PC-3 (cell line): Measurements from ENCODE around the gene HECTD2.
"Not testable (repeated sequence)": the region's sequence is repeated elsewhere in the genome, so short reads cannot be mapped to it uniquely, and the experiment has no call there.

Experiments
- CTCF ChIP-seq: fragments of 300-600 bp; sonication (generic); conservative IDR thresholded peaks from 2 replicates; pipeline ENCODE4 v1.5.1; 2017; ENCODE audit warnings: antibody characterized with exemption, low read depth, mild to moderate bottlenecking, low read length
- EZH2 ChIP-seq: fragments of 300-600 bp; sonication (generic); IDR thresholded peaks from one replicate; pipeline ENCODE4 v1.6.1; 2017; ENCODE audit warnings: antibody characterized with exemption, mild to moderate bottlenecking, low read length; ENCODE audit not compliant: unreplicated experiment

GRCh38 chr10:91365519-91365918 lies 44.6 kb upstream of the HECTD2 start:
- TF ChIP-seq CTCF, EZH2: not testable (repeated sequence)
